T-cell (primary cell): Measurements from ENCODE around the gene MICA. TPM values are rescaled to one million over a fixed set of nuclear protein-coding genes. Genes with fewer than 3 reads are reported as not detected.
"Not testable (repeated sequence)": the region's sequence is repeated elsewhere in the genome, so short reads cannot be mapped to it uniquely, and the experiment has no call there.

ENCODE experiments used
- ATAC-seq, 4 experiments: fragments of 200-7000 bp in 3 of 4; fragments of 150-1000 bp in 1 of 4; cut with Tn5 transposase; replicated peaks in 1 of 4; 1 replicate in 3 of 4; 2 replicates in 1 of 4; pipeline ENCODE4 v1.10.0; 2021; ENCODE audit warnings: moderate library complexity in 3 of 4, mild to moderate bottlenecking in 2 of 4, moderate number of reproducible peaks in 1 of 4
- CTCF ChIA-PET, 2 donors: fragments of 300-600 bp; sonication (Branson Sonifier 250); formaldehyde crosslinking; loops; one replicate each; lab custom pipeline; 2022; ENCODE audit warnings: antibody characterized with exemption in 2 of 2; lab: Charles Lee
- POLR2A ChIA-PET, 2 donors: fragments of 300-600 bp; sonication (Branson Sonifier 250); formaldehyde crosslinking; loops; one replicate each; lab custom pipeline; 2022; ENCODE audit warnings: antibody characterized with exemption in 2 of 2; lab: Charles Lee
- DNase-seq, 35 experiments: peaks; one replicate each; pipeline versions ENCODE4 v3.0.0 to v3.0.0-alpha.2; 2013 to 2023
- H3K27ac ChIP-seq: one replicate; pipeline ENCODE4 v1.5.1; 2013; ENCODE audit warnings: low read length
- H3K27me3 ChIP-seq, 2 experiments: replicated peaks in 1 of 2; 1 replicate in 1 of 2; 2 replicates in 1 of 2; pipeline versions ENCODE4 v1.6.1 to v1.7.0; 2013; ENCODE audit warnings: low read length in 1 of 2, mixed read lengths in 1 of 2; ENCODE audit not compliant: control insufficient read depth in 2 of 2, insufficient read depth in 2 of 2; ENCODE audit errors: extremely low read depth in 1 of 2
- H3K36me3 ChIP-seq, 2 donors: 1 replicate in 1 of 2; 2 replicates in 1 of 2; pipeline versions ENCODE4 v1.6.1 to v1.7.0; 2013; ENCODE audit warnings: low read length in 1 of 2; ENCODE audit not compliant: control insufficient read depth in 2 of 2, insufficient read depth in 1 of 2; ENCODE audit errors: extremely low read depth in 1 of 2
- H3K4me1 ChIP-seq, 2 experiments: 1 replicate in 1 of 2; 2 replicates in 1 of 2; pipeline versions ENCODE4 v1.6.1 to v1.7.0; 2013; ENCODE audit warnings: low read length in 2 of 2, mixed read lengths in 1 of 2; ENCODE audit not compliant: insufficient read depth in 2 of 2, control insufficient read depth in 1 of 2; ENCODE audit errors: extremely low read depth in 1 of 2
- H3K4me3 ChIP-seq, 2 donors: 1 replicate in 1 of 2; 2 replicates in 1 of 2; pipeline versions ENCODE4 v1.5.1 to v1.7.0; 2013; ENCODE audit warnings: mild to moderate bottlenecking in 2 of 2, low read length in 1 of 2, moderate library complexity in 1 of 2; ENCODE audit not compliant: control insufficient read depth in 1 of 2; ENCODE audit errors: extremely low read depth in 1 of 2
- H3K9me3 ChIP-seq: 2 replicates; pipeline ENCODE4 v1.7.0; 2013
- H3K27ac Mint-ChIP-seq, 2 donors: one replicate each; pipeline ENCODE4 v1.8.0; 2020 to 2021; ENCODE audit warnings: mild to moderate bottlenecking in 2 of 2, mixed read lengths in 2 of 2
- H3K27me3 Mint-ChIP-seq, 2 donors: one replicate each; pipeline ENCODE4 v1.8.0; 2021 to 2022; ENCODE audit warnings: mixed read lengths in 2 of 2
- H3K36me3 Mint-ChIP-seq: one replicate; pipeline ENCODE4 v1.8.0; 2021; ENCODE audit warnings: mixed read lengths
- H3K4me1 Mint-ChIP-seq, 3 donors: one replicate each; pipeline ENCODE4 v1.8.0; 2020 to 2022; ENCODE audit warnings: mixed read lengths in 3 of 3, mild to moderate bottlenecking in 1 of 3
- H3K4me3 Mint-ChIP-seq, 3 donors: one replicate each; pipeline ENCODE4 v1.8.0; 2020 to 2022; ENCODE audit warnings: mild to moderate bottlenecking in 3 of 3, mixed read lengths in 3 of 3, moderate library complexity in 3 of 3
- H3K9me3 Mint-ChIP-seq, 3 donors: one replicate each; pipeline ENCODE4 v1.8.0; 2020 to 2022; ENCODE audit warnings: mixed read lengths in 3 of 3
- WGBS: methylation state at CpG from one replicate; pipeline ENCODE4 v1.1.5; 2013; ENCODE audit warnings: missing lambda C conversion rate; ENCODE audit not compliant: insufficient coverage; 5-methylcytosine and 5-hydroxymethylcytosine counted together
- total RNA-seq, 35 experiments: library from RNA in 6 of 35; stranded (reverse) in 6 of 35; fragments of 120-200 nt in 1 of 35; gene quantifications; one replicate each; pipeline versions ENCODE4 v1.2.1 to v1.2.4 and lab custom pipeline; 2013 to 2026

Gene MICA
- total RNA-seq, 5 donors from 2014 or later (not counting 1 experiment from before 2014, with no cell fraction given): 5.5 to 24.0 (median 14.9) TPM

DNA sequence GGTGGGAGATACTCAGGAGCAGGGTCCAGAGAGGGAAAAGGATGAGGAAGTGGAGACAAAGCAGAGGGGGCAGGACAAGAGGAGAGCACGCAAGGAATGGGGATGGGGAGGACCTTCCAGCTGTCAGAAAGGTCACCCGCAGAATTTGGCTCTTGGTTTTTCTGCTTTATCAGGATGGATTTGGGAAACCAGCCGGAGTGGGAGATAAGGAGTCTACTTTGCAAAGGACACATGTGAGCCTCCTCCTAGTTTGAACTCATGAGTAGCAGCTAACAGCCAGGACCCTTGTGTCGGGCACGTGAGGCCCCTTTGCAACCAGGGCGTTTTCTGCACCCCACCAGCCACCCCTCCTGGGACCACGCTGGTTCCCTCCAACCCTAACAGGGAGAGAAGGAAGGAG lies 7.6 kb upstream of the MICA start:
- H3K4me3 Mint-ChIP-seq: no peak overlapping the region
- POLR2A ChIA-PET: no interaction called here

GRCh38 chr6:31396422-31397152 lies 6.8 kb upstream of the MICA start:
- ChIA-PET CTCF (interaction anchor here in 1 of 2 donors (0.8 kb wide), 1 partner anchor 373 kb away, joined by 3 read pairs; no protein-coding TSS in a partner anchor), POLR2A (interaction anchor here in 1 of 2 donors (0.6 kb wide), 1 partner anchor 203 kb away, joined by 3 read pairs; no protein-coding TSS in a partner anchor)
- Histone ChIP-seq H3K27me3 (no peaks in the 10 kb centered on the region), H3K9me3 (no peaks in the 10 kb centered on the region), H3K27ac (no peak overlapping the region), H3K4me3 (no peak overlapping the region), H3K4me1 (peaks cover 13 to 24% of the 10 kb centered on the region in 2 experiments), H3K36me3 (peaks cover 0 to 17% of the 10 kb centered on the region in 2 donors)
- peaks cover 35 to 51% (median 39%) of the 10 kb centered on the region in 3 donors for H3K4me1 Mint-ChIP-seq
- no peaks in the 10 kb centered on the region for H3K27me3 Mint-ChIP-seq
- ATAC-seq (peak; percentile 62 to 74 (median 71)), DNase-seq (peak; percentile 67 to 91 (median 81))
- WGBS: 0% methylated on average over 3 of the region's 11 CpGs
- peak overlapping the region; percentile 22 to 34 (median 34) for H3K4me3 Mint-ChIP-seq
- H3K36me3 Mint-ChIP-seq: peaks cover 16% of the 10 kb centered on the region
- no peaks in the 10 kb centered on the region for H3K9me3 Mint-ChIP-seq
- H3K27ac Mint-ChIP-seq: peak overlapping the region in 1 of 2 donors; percentile 57

More for the DNA sequence above, 7.6 kb upstream of the MICA start:
- peaks cover 28 to 44% (median 32%) of the 10 kb centered on the region in 3 donors for H3K4me1 Mint-ChIP-seq
- 85% methylated on average over 4 of the region's 7 CpGs for WGBS
- no peak for ATAC-seq
- peaks cover 8 to 18% of the 10 kb centered on the region in 2 experiments for H3K4me1 ChIP-seq
- H3K9me3 Mint-ChIP-seq: no peaks in the 10 kb centered on the region
- peaks cover 0 to 17% of the 10 kb centered on the region in 2 donors for H3K36me3 ChIP-seq
- peaks cover 16% of the 10 kb centered on the region for H3K36me3 Mint-ChIP-seq
- H3K9me3 ChIP-seq: no peaks in the 10 kb centered on the region
- CTCF ChIA-PET: no interaction called here
- no peaks in the 10 kb centered on the region for H3K27me3 Mint-ChIP-seq
- no peak overlapping the region for H3K4me3 ChIP-seq
- no peaks in the 10 kb centered on the region for H3K27me3 ChIP-seq
- H3K27ac Mint-ChIP-seq: no peak overlapping the region
- H3K27ac ChIP-seq: no peak overlapping the region
- no peak for DNase-seq

GRCh38 chr6:31397153-31397499 lies 6.3 kb upstream of the MICA start:
- POLR2A ChIA-PET: interaction anchor here in 1 of 2 donors (0.6 kb wide), 2 partner anchors 203 to 874 kb away, joined by 3 read pairs; no protein-coding TSS in a partner anchor
- ATAC-seq, H3K27me3 Mint-ChIP-seq, DNase-seq, H3K4me3 ChIP-seq, H3K9me3 Mint-ChIP-seq, H3K27ac ChIP-seq, H3K27me3 ChIP-seq, H3K9me3 ChIP-seq: not testable (repeated sequence)
- Mint-ChIP-seq H3K4me1 (peaks cover 41 to 57% (median 45%) of the 10 kb centered on the region in 3 donors), H3K27ac (peak overlapping the region in 1 of 2 donors; percentile 57), H3K36me3 (peaks cover 16% of the 10 kb centered on the region), H3K4me3 (peak overlapping the region; percentile 22 to 34 (median 34))
- H3K4me1 ChIP-seq: peaks cover 14 to 30% of the 10 kb centered on the region in 2 experiments
- WGBS: 22% methylated on average over 5 of the region's 8 CpGs
- CTCF ChIA-PET: interaction anchor here in 1 of 2 donors (0.7 to 1.9 kb wide), 6 partner anchors 42 to 373 kb away, joined by 3 to 7 read pairs (median 3); no protein-coding TSS in a partner anchor
- peaks cover 0 to 17% of the 10 kb centered on the region in 2 donors for H3K36me3 ChIP-seq

DNA sequence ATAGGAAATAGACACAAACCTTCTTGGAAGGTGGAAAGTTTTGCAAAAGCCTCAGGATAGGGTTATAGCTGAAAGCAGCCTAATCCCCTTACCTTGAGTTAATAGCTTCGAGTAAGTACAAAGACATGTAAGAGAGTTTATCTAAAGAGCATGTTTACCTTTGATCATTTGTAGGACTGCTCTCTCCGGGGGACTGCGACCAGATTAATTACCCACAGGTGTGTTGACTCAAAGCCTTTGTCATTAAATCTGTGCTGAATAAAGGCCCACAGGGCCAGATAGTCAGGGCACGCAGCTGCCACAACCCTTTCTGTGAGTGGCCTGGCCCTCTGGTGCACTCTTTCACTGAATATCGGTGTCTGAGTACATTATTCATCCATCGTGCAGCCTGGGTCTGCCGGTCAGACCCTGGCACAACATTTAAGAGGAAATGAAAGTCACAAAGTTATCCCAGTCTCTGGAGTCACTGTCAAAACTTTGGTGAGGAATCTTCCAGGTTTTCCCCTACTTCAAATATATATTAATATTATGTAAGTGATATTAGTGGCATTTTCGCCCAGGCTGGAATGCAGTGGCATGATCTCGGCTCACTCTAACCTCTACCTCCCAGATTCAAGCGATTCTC lies 5.4 kb upstream of the MICA start:
- no peaks in the 10 kb centered on the region for H3K9me3 ChIP-seq
- Mint-ChIP-seq H3K27me3 (no peaks in the 10 kb centered on the region), H3K27ac (no peak overlapping the region), H3K4me1 (peaks cover 49 to 65% (median 53%) of the 10 kb centered on the region in 3 donors), H3K36me3 (peaks cover 16% of the 10 kb centered on the region), H3K9me3 (no peaks in the 10 kb centered on the region), H3K4me3 (peak overlapping the region in 1 of 3 donors; percentile 86)
- DNase-seq (no peak), ATAC-seq (no peak)
- ChIA-PET POLR2A (no interaction called here), CTCF (interaction anchor here (0.6 to 1.9 kb wide), 7 partner anchors 41 to 372 kb away, joined by 3 to 7 read pairs (median 3); no protein-coding TSS in a partner anchor)
- 92% methylated on average over 6 of the region's 10 CpGs for whole genome bisulfite sequencing
- peaks cover 0 to 17% of the 10 kb centered on the region in 2 donors for H3K36me3 ChIP-seq
- H3K27me3 ChIP-seq: no peaks in the 10 kb centered on the region
- H3K4me3 ChIP-seq: no peak overlapping the region
- H3K27ac ChIP-seq: no peak overlapping the region
- peaks cover 20 to 39% of the 10 kb centered on the region in 2 experiments for H3K4me1 ChIP-seq

DNA sequence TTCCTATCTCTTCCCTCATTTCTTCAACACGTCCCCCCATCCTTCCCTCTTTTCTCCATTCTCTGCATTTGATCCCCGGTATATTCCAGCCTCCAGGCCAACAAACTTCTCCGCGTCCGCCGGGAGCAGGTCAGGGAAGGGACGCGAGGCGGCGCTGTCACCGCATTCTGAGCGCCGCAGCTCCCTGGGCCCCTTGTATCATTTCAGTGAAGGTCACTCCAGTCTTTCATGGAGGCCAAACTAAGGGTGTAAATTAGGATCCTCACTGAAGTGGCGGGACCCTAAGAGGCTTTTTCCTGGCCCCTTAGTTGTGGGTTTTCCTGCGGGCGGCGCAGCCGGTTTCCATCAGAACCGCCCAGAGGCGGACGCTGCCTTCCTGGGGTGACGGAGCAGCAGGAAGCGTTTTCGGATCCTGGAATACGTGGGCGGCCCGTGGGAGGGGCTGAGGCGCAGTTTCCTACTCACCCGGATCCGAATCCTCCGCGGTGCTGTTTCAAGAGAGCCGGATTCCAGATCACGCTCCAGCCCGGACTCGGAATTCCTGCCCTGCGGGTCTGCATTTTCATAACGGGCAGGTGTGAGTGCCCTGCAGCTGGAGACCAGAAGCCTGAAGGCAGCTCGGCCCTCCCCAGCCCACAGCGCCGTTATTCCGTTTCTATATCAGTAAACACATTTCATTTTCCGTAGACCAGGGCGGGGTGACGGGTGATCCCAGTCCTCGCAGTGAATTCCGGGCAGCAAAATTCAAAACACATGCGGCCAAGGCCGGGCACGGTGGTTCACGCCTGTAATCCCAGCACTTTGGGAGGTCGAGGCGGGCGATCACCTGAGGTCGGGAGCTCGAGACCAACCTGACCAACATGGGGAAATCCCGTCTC lies 3.6 kb upstream of the MICA start:
- Histone ChIP-seq H3K9me3 (no peaks in the 10 kb centered on the region), H3K27me3 (no peaks in the 10 kb centered on the region), H3K4me1 (peaks cover 23 to 53% of the 10 kb centered on the region in 2 experiments), H3K27ac (peak overlapping the region; percentile 85), H3K36me3 (peaks cover 0 to 3% of the 10 kb centered on the region in 2 donors), H3K4me3 (peak overlapping the region; percentile 71 to 74)
- Mint-ChIP-seq H3K4me1 (peaks cover 56 to 76% (median 68%) of the 10 kb centered on the region in 3 donors), H3K9me3 (no peaks in the 10 kb centered on the region), H3K27me3 (no peaks in the 10 kb centered on the region), H3K4me3 (peak overlapping the region; percentile 86 to 97 (median 96)), H3K27ac (peak overlapping the region; percentile 89 to 96), H3K36me3 (peaks cover 4% of the 10 kb centered on the region)
- ChIA-PET POLR2A (interaction anchor here in 1 of 2 donors (0.7 to 1.2 kb wide), 2 partner anchors 141 to 177 kb away, joined by 3 read pairs; no protein-coding TSS in a partner anchor), CTCF (interaction anchor here (0.7 to 1.4 kb wide), 4 partner anchors 19 to 122 kb away, joined by 4 to 7 read pairs (median 5); no protein-coding TSS in a partner anchor)
- WGBS: under 1% methylated on average over 48 of the region's 57 CpGs
- peak; percentile 19 to 34 (median 24) for ATAC-seq
- peak in 29 of 35 experiments; percentile 10 to 77 (median 35) for DNase-seq
